HUES6 (cell line): ENCODE data around the gene LIPE.

ENCODE experiments used
- H3K27ac ChIP-seq: 2 replicates; pipeline ENCODE4 v1.7.0; 2013; ENCODE audit warnings: low read depth, mild to moderate bottlenecking, low read length, inconsistent platforms
- H3K27me3 ChIP-seq: 2 replicates; pipeline ENCODE4 v1.6.1; 2013; ENCODE audit warnings: low read length; ENCODE audit not compliant: control insufficient read depth, insufficient read depth
- H3K36me3 ChIP-seq: 2 replicates; pipeline ENCODE4 v1.6.1; 2013; ENCODE audit warnings: low read length; ENCODE audit not compliant: control insufficient read depth, insufficient read depth
- H3K4me1 ChIP-seq: 2 replicates; pipeline ENCODE4 v1.6.1; 2013; ENCODE audit warnings: low read length; ENCODE audit not compliant: control insufficient read depth, insufficient read depth
- H3K4me3 ChIP-seq: 2 replicates; pipeline ENCODE4 v1.5.1; 2013; ENCODE audit warnings: low read depth, low read length
- H3K9ac ChIP-seq: one replicate; pipeline ENCODE4 v1.6.1; 2013; ENCODE audit warnings: mild to moderate bottlenecking, low read length
- H3K9me3 ChIP-seq: 2 replicates; pipeline ENCODE4 v1.6.1; 2013; ENCODE audit warnings: low read depth, low read length; ENCODE audit not compliant: control insufficient read depth, insufficient read depth

LIPE gene

DNA sequence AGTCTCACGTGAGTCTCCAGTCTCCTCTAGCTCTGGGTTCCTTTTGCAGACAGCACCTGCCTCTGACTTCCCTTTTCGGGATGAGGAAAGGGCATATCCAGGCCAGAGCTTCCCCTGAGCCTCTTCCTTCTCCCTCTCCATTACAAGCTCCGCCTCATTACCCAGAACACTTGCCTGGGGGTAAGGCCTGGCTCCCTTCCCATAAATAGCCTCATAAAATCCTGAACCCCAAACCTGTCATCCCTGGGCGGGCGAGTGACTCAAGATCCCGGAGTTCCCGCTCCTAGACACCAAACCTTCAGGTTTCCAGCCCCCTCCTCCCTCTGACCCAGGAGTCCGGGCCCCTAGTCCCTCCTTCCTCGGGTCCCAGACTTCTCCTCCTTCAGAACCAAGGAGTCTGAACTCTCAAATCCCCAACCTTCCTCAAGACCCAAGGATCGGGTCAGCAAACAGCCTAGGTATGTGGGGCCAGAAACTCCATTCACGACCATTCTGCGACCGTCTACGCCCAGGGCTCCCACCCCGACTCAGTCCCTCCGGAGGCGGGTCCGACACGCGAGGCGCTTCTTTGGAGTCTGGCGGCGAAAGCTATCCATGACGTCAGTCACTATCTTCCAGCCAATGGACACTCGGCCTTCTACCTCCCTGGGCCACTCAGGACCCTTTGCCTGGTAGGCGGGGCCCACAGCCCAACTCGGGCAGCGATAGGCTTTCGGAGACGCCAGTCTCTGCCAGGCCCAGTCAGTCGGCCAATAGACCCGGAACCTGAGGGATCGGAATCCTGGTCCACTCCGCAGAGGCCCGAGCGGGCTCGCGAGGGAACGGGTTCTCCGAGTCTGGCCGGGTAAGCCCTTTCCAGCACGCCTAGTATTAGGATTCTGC, 30.6 kb downstream of the LIPE start:
- no peaks in the 10 kb centered on the region for H3K36me3 ChIP-seq
- H3K4me3 ChIP-seq, result peak overlapping the region; percentile 75
- peak overlapping the region; percentile 80 for H3K9ac ChIP-seq
- H3K27ac ChIP-seq, result peak overlapping the region; percentile 36; the same call in 1 of the 2 replicates
- peaks cover 13% of the 10 kb centered on the region; the same call in 1 of the 2 replicates for H3K4me1 ChIP-seq
- no peaks in the 10 kb centered on the region for H3K9me3 ChIP-seq
- peaks cover 13% of the 10 kb centered on the region for H3K27me3 ChIP-seq

- H3K27me3 ChIP-seq, result peaks cover 31% of the 10 kb centered on the region
- no peaks in the 10 kb centered on the region for H3K9me3 ChIP-seq
- no peak overlapping the region for H3K4me3 ChIP-seq
- H3K27ac ChIP-seq, result no peak overlapping the region
- H3K4me1 ChIP-seq, result peaks cover 10% of the 10 kb centered on the region; the same call in 1 of the 2 replicates
- H3K9ac ChIP-seq, result no peak overlapping the region
- H3K36me3 ChIP-seq, result no peaks in the 10 kb centered on the region
Measured at GRCh38 chr19:42394751-42395150, 32.4 kb downstream of the LIPE start.

DNA sequence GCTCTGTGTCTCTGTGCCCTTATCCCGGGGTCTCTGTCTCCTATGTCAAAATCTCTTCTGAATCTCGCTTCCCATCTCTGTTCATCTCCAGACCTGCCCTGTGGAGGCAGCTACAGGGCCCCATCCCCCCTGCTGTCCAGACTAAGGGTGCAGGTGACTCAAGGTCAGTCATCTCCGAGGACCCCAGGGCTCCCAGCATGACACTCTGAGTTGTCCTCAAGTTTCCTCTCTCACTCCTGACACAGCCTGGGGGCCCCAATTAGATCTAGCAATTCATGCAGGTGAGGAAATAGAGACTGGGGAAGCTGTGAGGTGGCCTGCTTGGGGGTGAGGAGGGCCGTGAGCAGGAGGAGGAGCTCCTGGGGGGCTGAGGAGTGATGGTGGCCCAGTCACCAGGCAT, 35.0 kb downstream of the LIPE start:
- H3K27me3 ChIP-seq, result peaks cover 43% of the 10 kb centered on the region
- no peak overlapping the region for H3K9ac ChIP-seq
- H3K9me3 ChIP-seq, result no peaks in the 10 kb centered on the region
- no peak overlapping the region for H3K27ac ChIP-seq
- no peaks in the 10 kb centered on the region for H3K36me3 ChIP-seq
- no peak overlapping the region for H3K4me3 ChIP-seq
- H3K4me1 ChIP-seq, result peaks cover 4% of the 10 kb centered on the region; the same call in 1 of the 2 replicates

GRCh38 chr19:42389899-42390298, 37.3 kb downstream of the LIPE start, which contains the start of gene CNFN:
Gene CNFN (minus strand): TSS chr19:42390297. CDS start chr19:42389037, 1,260 bp downstream.
- Histone ChIP-seq H3K4me1 (0 out of 2 replicates have a peak, but pooled peaks cover 5% of the 10 kb centered on the region), H3K4me3 (no peak within 1 kb of the TSS), H3K9me3 (no peaks in the 10 kb centered on the region), H3K36me3 (no peaks in the 10 kb centered on the region), H3K9ac (no peak within 1 kb of the TSS), H3K27ac (no peak within 1 kb of the TSS), H3K27me3 (peaks cover 43% of the 10 kb centered on the region)

GRCh38 chr19:42388851-42389489, 38.2 kb downstream of the LIPE start:
- Histone ChIP-seq H3K9me3 (no peaks in the 10 kb centered on the region), H3K4me3 (no peak overlapping the region), H3K27me3 (peaks cover 43% of the 10 kb centered on the region), H3K9ac (no peak overlapping the region), H3K36me3 (no peaks in the 10 kb centered on the region), H3K27ac (no peak overlapping the region), H3K4me1 (0 out of 2 replicates have a peak, but pooled peaks cover 5% of the 10 kb centered on the region)

GRCh38 chr19:42386974-42387707, 40.0 kb downstream of the LIPE start:
- Histone ChIP-seq H3K4me1 (0 out of 2 replicates have a peak, but pooled peaks cover 5% of the 10 kb centered on the region), H3K4me3 (peak overlapping the region; percentile 79), H3K9ac (peak overlapping the region; percentile 70), H3K9me3 (no peaks in the 10 kb centered on the region), H3K27ac (0 out of 2 replicates have a peak overlapping the region, but pooled peaks have one; percentile 42), H3K27me3 (peaks cover 36% of the 10 kb centered on the region), H3K36me3 (no peaks in the 10 kb centered on the region)

DNA sequence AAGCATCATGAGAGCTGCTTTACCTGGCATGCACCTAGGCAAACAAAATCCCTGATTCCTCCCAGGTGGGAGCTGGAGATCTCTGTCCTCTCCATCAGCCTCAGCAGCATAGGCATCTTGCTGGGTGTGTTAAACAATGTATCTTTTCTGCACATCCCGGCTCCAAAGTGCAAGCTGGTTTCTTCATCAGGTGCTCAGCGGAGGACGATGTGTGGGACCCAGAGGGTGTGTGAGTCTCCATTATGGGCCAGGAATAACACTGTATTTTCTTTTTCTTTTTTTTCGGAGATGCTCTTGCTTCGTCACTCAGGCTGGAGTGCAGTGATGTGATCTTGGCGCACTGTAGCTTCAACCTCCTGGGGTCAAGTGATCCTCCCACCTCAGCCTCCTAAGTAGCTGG, 47.0 kb downstream of the LIPE start:
- H3K36me3 ChIP-seq, result peaks cover 11% of the 10 kb centered on the region; the same call in 1 of the 2 replicates
- H3K9me3 ChIP-seq, result no peaks in the 10 kb centered on the region
- no peak overlapping the region for H3K27ac ChIP-seq
- H3K4me3 ChIP-seq, result no peak overlapping the region
- peaks cover 3% of the 10 kb centered on the region; the same call in 1 of the 2 replicates for H3K27me3 ChIP-seq
- no peaks in the 10 kb centered on the region for H3K4me1 ChIP-seq
- H3K9ac ChIP-seq, result no peak overlapping the region

- Histone ChIP-seq H3K27ac (no peak overlapping the region), H3K36me3 (peaks cover 20% of the 10 kb centered on the region), H3K27me3 (peaks cover 3% of the 10 kb centered on the region; the same call in 1 of the 2 replicates), H3K9me3 (no peaks in the 10 kb centered on the region), H3K4me1 (no peaks in the 10 kb centered on the region), H3K4me3 (no peak overlapping the region), H3K9ac (no peak overlapping the region)
Measured at GRCh38 chr19:42378225-42379215, 48.7 kb downstream of the LIPE start.

- Histone ChIP-seq H3K4me3 (no peak overlapping the region), H3K27ac (no peak overlapping the region), H3K9me3 (no peaks in the 10 kb centered on the region), H3K36me3 (peaks cover 26% of the 10 kb centered on the region), H3K27me3 (peaks cover 3% of the 10 kb centered on the region; the same call in 1 of the 2 replicates), H3K4me1 (peaks cover 4% of the 10 kb centered on the region), H3K9ac (no peak overlapping the region)
Measured at GRCh38 chr19:42376177-42376555, 51.0 kb downstream of the LIPE start.
